ENCODE measurements around the gene RPS6KB2. TPM values are rescaled to one million over a fixed set of nuclear protein-coding genes. Genes with fewer than 3 reads are reported as not detected.
A peak's percentile ranks its signal among the peaks of the same experiment; 100 is the strongest.

RPS6KB2 gene
- total RNA-seq, 1 donor from 2014 or later, result 33.0 TPM

- DNase-seq (ENCODE audit: low spot score), result no peak
These were observed 13.5 kb downstream of the RPS6KB2 start for GRCh38 chr11:67441731-67442351.

DNA sequence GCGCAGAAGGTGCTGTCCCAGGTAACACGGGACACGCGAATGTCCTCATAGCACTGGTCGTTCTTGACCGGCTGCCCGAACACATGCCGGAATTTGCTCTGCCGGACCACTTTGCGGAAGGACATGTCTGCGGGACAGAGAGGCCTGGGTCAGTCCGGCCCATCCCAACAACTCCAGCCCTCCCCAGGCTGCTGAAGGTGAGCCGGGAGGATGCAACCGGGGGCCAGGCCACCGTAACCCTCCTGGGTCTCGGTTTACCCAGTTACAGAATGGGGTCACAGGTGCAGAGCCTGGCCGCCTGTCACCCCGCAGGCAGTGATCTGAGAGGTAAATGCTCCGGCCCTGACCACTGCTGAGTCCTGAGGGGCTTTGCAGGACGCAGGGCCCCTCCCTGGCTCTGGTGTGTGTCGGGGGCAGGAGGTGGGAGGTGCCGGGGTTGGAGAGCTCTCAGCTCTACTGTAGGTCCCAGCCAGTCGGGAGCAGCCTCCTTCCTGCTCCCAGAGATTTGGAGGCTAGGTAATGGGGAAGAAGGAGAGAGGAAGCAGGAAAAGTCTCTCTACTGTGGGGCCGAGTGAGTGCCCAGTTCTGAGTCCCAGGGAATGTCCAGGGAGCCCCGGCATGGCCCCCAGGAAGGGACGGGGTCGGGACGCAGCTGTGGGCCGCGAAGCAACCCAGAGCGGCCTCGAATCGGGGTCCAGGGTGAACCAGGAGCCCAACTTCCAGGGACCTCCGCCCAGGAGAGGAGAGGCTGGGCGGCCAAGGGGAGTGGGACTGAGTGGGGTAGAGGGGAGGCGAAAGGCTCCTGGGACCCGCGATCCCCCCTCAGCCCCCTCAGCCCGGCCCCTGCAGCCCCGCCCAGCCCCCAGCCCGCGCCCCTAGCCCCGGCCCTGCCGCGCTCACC is 14.5 kb downstream of the RPS6KB2 start:
- no peak for DNase-seq (ENCODE audit: low spot score)

- no peak for DNase-seq (ENCODE audit: low spot score)
These were observed 17.2 kb downstream of the RPS6KB2 start for GRCh38 chr11:67445515-67445914.

DNA sequence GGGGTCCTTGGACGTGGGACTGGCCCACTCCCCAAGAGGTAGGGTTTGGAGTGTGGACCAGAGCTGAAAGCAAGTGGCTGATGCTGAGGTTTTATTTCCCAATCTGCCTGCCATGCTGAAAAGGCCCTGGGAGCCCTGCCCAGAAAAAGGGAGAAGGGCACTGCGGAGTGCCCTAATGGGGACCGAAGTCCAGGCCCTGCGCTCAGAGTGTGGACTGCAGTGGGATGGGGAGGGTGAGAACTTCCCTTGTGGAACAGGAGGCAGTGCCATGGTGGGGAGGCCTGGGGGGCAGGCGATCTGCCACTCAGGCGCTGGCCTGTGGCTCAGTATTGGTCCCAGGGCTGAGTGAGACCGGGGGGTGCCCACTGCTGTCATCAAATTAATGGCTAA is 19.9 kb downstream of the RPS6KB2 start:
- no peak for DNase-seq (ENCODE audit: low spot score)

DNA sequence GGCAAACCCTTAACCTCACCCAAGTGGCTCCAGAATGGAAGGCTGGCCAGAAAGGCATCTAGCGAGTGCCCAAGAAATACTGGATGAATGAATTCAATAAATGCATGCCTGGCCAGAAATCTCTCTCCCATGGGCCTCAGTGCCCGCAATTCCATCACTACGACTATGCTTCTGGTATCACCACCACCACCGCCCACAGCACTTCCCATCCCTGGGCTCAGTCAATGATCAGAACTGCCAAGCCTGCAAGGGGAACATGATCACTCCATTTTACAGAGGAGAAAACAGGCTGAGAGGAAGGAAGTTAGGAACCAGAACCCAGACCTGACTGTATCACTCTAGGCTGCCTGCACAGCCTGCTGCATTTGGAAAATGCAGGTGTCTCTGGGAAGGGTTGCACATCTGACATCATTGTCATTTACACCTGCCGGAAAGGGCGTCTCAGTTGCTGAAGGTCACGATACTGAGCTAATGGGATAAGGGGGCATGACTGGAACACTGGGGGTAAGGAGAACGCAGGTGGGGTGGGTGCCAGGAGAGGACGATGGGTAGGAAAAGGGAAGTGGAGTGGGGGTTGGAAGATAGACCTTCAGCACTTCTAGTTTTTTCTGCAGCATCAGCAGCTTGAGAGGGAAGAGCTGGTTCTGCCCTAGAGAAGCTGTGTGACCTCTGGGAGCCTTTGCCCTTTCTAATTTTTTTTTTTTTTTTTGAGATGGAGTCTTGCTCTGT is 21.0 kb downstream of the RPS6KB2 start:
- DNase-seq (ENCODE audit: low spot score), result peak; percentile 20

DNA sequence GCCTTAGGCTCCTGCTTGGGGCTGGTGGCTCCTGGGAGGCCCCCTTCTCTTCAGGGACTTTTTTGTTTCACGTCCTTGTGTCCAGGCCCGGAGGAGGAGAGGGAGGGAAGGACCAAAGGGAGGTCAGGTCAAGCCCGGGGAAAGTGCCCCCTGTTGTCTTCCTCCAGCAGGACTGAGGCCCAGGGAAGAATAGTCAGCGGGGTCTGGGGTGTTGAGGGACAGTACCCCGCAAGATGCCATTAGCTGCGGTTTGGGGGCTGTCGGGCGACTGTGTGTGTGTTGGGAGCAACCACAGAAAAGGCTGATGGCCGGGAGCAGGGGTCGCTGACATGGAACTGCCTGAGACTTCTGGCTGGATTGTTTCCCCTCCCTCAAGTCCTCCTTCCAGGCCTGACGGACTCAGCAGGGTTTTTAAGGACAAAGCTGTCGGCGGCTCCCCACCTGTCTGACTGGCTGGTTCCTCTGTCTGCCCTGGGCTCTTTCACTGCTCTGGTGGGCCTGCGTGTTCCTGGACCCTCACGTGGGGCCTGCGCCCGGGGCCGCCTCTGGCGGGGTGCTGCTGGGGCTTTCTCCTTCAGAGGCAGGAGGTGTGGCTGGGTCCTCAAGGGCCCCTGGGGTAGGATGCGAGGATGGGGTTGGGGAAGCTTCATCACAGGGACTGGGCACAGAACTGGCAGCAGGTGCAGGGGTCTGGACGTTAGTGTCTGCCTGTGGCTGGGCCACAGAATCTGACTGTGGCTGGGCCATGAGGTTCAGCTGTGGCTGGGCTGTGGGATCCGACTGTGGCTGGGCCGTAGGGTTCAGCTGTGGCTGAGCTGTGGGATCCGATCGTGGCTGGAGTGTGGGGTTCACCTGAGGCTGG is 22.7 kb downstream of the RPS6KB2 start:
- DNase-seq (ENCODE audit: low spot score), result no peak

GRCh38 chr11:67451658-67451976 is 23.3 kb downstream of the RPS6KB2 start:
- DNase-seq (ENCODE audit: low spot score), result no peak

DNA sequence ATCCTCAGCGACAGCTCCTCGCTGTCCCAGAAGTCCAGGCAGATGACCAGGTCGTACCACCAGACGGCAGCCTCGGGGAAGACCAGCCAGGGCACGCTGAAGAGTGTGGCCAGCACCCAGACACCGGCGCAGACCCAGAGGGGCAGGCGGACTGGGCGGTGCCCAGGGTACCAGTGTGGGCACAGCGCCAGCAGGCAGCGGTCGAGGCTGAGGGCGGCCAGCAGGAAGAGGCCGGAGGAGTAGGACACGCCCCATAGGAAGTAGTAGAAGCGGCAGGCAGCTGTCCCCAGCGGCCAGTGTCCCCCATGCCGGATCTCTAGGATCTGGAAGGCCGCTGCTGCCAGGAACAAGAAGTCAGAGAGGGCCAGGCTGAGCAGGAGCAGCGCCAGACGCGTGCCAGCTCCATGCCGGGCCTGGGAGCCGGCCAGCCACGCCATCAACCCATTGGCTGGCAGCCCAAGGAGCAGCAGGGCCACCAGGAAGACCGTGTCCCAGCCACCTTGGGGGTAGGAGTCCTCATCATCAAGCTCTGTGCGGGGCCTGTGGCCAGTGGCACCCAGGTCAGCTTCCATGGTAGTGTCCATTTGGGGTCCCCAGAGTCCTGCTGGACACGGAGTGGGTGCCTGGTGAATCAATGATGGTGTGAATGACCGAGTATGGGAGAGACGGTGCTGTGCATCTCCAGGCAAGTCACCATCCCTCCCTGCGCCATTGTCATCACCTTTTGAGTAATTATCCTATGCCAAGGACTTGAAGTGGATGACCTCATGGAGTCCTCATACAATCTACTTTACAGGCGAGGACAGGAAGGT is 24.1 kb downstream of the RPS6KB2 start, which contains the start of gene GPR152:
TSS of gene GPR152 (minus strand) at position 589 of the 812 bp plus-strand sequence. CDS start at position 584, 5 bp downstream.
- no peak for DNase-seq (ENCODE audit: low spot score)

- no peak for DNase-seq (ENCODE audit: low spot score)
These were observed 25.8 kb downstream of the RPS6KB2 start for GRCh38 chr11:67453816-67454732.

GRCh38 chr11:67455054-67455453 is 26.8 kb downstream of the RPS6KB2 start, which contains the start of gene CABP4:
Gene CABP4, plus strand, starts transcription at chr11:67455354. Its CDS starts 70 bp downstream, at chr11:67455424.
- DNase-seq (ENCODE audit: low spot score), result no peak

DNA sequence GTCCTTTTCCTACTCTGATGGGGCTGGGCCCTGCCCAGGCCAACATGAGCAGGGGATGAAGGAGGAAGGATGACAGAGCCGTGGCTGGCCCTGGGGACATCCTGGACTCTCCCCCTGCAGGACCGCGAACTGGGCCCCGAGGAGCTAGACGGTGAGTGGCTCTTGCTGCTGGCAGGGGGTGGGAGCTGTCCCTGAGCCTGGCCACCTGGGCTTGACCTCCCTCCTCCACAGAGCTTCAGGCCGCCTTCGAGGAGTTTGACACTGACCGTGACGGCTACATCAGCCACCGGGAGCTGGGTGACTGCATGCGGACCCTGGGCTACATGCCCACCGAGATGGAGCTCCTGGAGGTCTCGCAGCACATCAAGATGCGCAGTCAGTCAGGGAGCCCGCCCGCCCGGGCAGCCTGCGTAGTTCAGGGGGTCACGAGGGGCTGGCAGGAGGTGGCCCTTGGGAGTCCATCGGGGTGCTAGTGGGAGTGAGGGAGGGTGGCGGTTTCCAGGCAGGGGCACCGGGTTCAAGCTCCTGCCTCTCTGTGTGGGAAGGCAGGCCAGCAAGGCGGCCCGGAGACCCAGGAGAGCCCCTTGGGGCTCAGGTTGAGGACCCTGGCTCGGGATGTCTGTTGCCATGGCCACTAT is 27.9 kb downstream of the RPS6KB2 start:
- DNase-seq (ENCODE audit: low spot score), result no peak

- no peak for DNase-seq (ENCODE audit: low spot score)
These were observed 29.2 kb downstream of the RPS6KB2 start for GRCh38 chr11:67457453-67457852.

- no peak for DNase-seq (ENCODE audit: low spot score)
These were observed 30.0 kb downstream of the RPS6KB2 start for GRCh38 chr11:67458266-67458665.

- no peak for DNase-seq (ENCODE audit: low spot score)
These were observed 34.9 kb downstream of the RPS6KB2 start for GRCh38 chr11:67463186-67463585.

GRCh38 chr11:67463680-67464410 is 35.6 kb downstream of the RPS6KB2 start:
- DNase-seq (ENCODE audit: low spot score), result no peak

GRCh38 chr11:67464411-67465188 is 36.3 kb downstream of the RPS6KB2 start:
- peak; percentile 69 for DNase-seq (ENCODE audit: low spot score)

GRCh38 chr11:67465189-67465510 is 36.9 kb downstream of the RPS6KB2 start:
- no peak for DNase-seq (ENCODE audit: low spot score)

Data from umbilical cord (tissue), 2 donors.